ENCODE data around the gene HOXB2.

The HOXB2 gene

GRCh38 chr17:48546924-48547807 lies 2.3 kb upstream of the HOXB2 start:
- H3K9me3 ChIP-seq (ENCODE audit: low read length) = no peaks in the 10 kb centered on the region

GRCh38 chr17:48546137-48546923 lies 1.4 kb upstream of the HOXB2 start:
- H4K20me1 ChIP-seq (ENCODE audit: insufficient read depth, low read length) = no peaks in the 10 kb centered on the region
- H3K27ac ChIP-seq (ENCODE audit: low read depth, low read length, poor library complexity, severe bottlenecking) = no peak overlapping the region
- no peaks in the 10 kb centered on the region for H3K79me2 ChIP-seq (ENCODE audit: insufficient read depth, low read length)
- no peak overlapping the region for H3K4me3 ChIP-seq (ENCODE audit: low read depth, low read length, poor library complexity, severe bottlenecking)
- no peaks in the 10 kb centered on the region for H3K9me2 ChIP-seq (ENCODE audit: low read depth, low read length)
- no peak overlapping the region for H3K4me2 ChIP-seq (ENCODE audit: low read length)
- no peaks in the 10 kb centered on the region for H3K36me3 ChIP-seq (ENCODE audit: insufficient read depth, low read length)
- H3F3A ChIP-seq (ENCODE audit: insufficient read depth, low read length) = no peaks in the 10 kb centered on the region
- H3K9me3 ChIP-seq (ENCODE audit: low read length) = no peaks in the 10 kb centered on the region
- no peaks in the 10 kb centered on the region for H3K27me3 ChIP-seq (ENCODE audit: insufficient read depth, low read length)
- H3K4me1 ChIP-seq (ENCODE audit: insufficient read depth, low read length, severe bottlenecking) = no peaks in the 10 kb centered on the region
- H2AFZ ChIP-seq (ENCODE audit: low read length) = no peak overlapping the region
- no peak overlapping the region for H3K9ac ChIP-seq (ENCODE audit: low read length)
- TF ChIP-seq, protein P1, sequence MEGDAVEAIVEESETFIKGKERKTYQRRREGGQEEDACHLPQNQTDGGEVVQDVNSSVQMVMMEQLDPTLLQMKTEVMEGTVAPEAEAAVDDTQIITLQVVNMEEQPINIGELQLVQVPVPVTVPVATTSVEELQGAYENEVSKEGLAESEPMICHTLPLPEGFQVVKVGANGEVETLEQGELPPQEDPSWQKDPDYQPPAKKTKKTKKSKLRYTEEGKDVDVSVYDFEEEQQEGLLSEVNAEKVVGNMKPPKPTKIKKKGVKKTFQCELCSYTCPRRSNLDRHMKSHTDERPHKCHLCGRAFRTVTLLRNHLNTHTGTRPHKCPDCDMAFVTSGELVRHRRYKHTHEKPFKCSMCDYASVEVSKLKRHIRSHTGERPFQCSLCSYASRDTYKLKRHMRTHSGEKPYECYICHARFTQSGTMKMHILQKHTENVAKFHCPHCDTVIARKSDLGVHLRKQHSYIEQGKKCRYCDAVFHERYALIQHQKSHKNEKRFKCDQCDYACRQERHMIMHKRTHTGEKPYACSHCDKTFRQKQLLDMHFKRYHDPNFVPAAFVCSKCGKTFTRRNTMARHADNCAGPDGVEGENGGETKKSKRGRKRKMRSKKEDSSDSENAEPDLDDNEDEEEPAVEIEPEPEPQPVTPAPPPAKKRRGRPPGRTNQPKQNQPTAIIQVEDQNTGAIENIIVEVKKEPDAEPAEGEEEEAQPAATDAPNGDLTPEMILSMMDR (IDR thresholded peaks at IDR 0.05; ENCODE audit: low read length) = no peak
- no peak for TF ChIP-seq EZH2 (IDR thresholded peaks at IDR 0.05; ENCODE audit: borderline replicate concordance, low read length)

More at GRCh38 chr17:48546924-48547807, 2.3 kb upstream of the HOXB2 start:
- Histone ChIP-seq H3K27me3 (ENCODE audit: insufficient read depth, low read length) (no peaks in the 10 kb centered on the region), H3K4me2 (ENCODE audit: low read length) (no peak overlapping the region), H3K36me3 (ENCODE audit: insufficient read depth, low read length) (no peaks in the 10 kb centered on the region), H3K9me2 (ENCODE audit: low read depth, low read length) (no peaks in the 10 kb centered on the region), H3K9ac (ENCODE audit: low read length) (no peak overlapping the region), H3K4me3 (ENCODE audit: low read depth, low read length, poor library complexity, severe bottlenecking) (no peak overlapping the region), H4K20me1 (ENCODE audit: insufficient read depth, low read length) (no peaks in the 10 kb centered on the region), H3F3A (ENCODE audit: insufficient read depth, low read length) (no peaks in the 10 kb centered on the region), H3K79me2 (ENCODE audit: insufficient read depth, low read length) (no peaks in the 10 kb centered on the region), H3K4me1 (ENCODE audit: insufficient read depth, low read length, severe bottlenecking) (no peaks in the 10 kb centered on the region), H2AFZ (ENCODE audit: low read length) (no peak overlapping the region), H3K27ac (ENCODE audit: low read depth, low read length, poor library complexity, severe bottlenecking) (no peak overlapping the region)
- TF ChIP-seq EZH2 (IDR thresholded peaks at IDR 0.05; ENCODE audit: borderline replicate concordance, low read length) = no peak
- TF ChIP-seq, protein P1 (IDR thresholded peaks at IDR 0.05; ENCODE audit: low read length) = no peak

DNA sequence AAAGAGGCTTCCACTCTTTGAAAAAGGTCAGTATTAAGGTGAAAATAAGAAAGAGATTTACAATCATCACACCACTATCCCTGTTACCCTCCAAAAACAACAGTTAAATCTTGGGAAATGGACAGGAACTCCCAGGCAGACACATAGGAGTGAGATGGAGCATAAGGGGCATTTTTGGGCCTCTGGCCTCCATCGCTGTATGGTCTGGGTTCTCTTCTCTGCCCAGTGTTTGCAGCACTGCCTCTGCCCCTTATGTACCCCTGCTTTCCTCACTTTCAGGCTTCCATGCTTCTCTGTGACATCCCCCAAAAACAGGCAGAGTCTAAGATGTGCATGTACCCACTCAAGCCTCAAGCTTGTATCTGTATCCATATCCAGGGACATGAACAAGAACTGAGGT lies 630 bp upstream of the HOXB2 start:
- Histone ChIP-seq H3K4me1 (ENCODE audit: insufficient read depth, low read length, severe bottlenecking) (no peaks in the 10 kb centered on the region), H3K9ac (ENCODE audit: low read length) (no peak overlapping the region), H3K79me2 (ENCODE audit: insufficient read depth, low read length) (no peaks in the 10 kb centered on the region), H3K9me3 (ENCODE audit: low read length) (no peaks in the 10 kb centered on the region), H4K20me1 (ENCODE audit: insufficient read depth, low read length) (no peaks in the 10 kb centered on the region), H3K4me2 (ENCODE audit: low read length) (no peak overlapping the region), H3K4me3 (ENCODE audit: low read depth, low read length, poor library complexity, severe bottlenecking) (no peak overlapping the region), H3K9me2 (ENCODE audit: low read depth, low read length) (no peaks in the 10 kb centered on the region), H3K27me3 (ENCODE audit: insufficient read depth, low read length) (no peaks in the 10 kb centered on the region), H2AFZ (ENCODE audit: low read length) (no peak overlapping the region), H3K36me3 (ENCODE audit: insufficient read depth, low read length) (no peaks in the 10 kb centered on the region), H3K27ac (ENCODE audit: low read depth, low read length, poor library complexity, severe bottlenecking) (no peak overlapping the region), H3F3A (ENCODE audit: insufficient read depth, low read length) (no peaks in the 10 kb centered on the region)
- TF ChIP-seq, protein P1 (IDR thresholded peaks at IDR 0.05; ENCODE audit: low read length) = no peak
- no peak for TF ChIP-seq EZH2 (IDR thresholded peaks at IDR 0.05; ENCODE audit: borderline replicate concordance, low read length)
